HG02763 (cell line): ENCODE results near the gene MLXIP.

Experiments used
- ATAC-seq: cut with Tn5 transposase; IDR thresholded peaks from one replicate; pipeline ENCODE4 v1.9.1; 2021; ENCODE audit warnings: mild to moderate bottlenecking, moderate library complexity; ENCODE audit not compliant: unreplicated experiment

MLXIP gene

GRCh38 chr12:122124370-122124769 lies 45.8 kb downstream of the MLXIP start:
- ATAC-seq: no peak

GRCh38 chr12:122125452-122126341 lies 47.1 kb downstream of the MLXIP start:
- ATAC-seq: no peak

GRCh38 chr12:122126342-122126635 lies 47.7 kb downstream of the MLXIP start:
- no peak for ATAC-seq

GRCh38 chr12:122126713-122127597 lies 48.4 kb downstream of the MLXIP start:
- no peak for ATAC-seq

GRCh38 chr12:122127839-122128238 lies 49.3 kb downstream of the MLXIP start:
- ATAC-seq: no peak

- ATAC-seq: no peak
These were observed 49.9 kb downstream of the MLXIP start for GRCh38 chr12:122128481-122128880.

GRCh38 chr12:122129131-122129530 lies 50.6 kb downstream of the MLXIP start:
- no peak for ATAC-seq

GRCh38 chr12:122130150-122130549 lies 51.6 kb downstream of the MLXIP start:
- no peak for ATAC-seq

GRCh38 chr12:122133192-122133950 lies 54.8 kb downstream of the MLXIP start:
- ATAC-seq: no peak

- no peak for ATAC-seq
These were observed 57.0 kb downstream of the MLXIP start for GRCh38 chr12:122135437-122136031.

GRCh38 chr12:122137229-122137628 lies 58.7 kb downstream of the MLXIP start:
- no peak for ATAC-seq

GRCh38 chr12:122137681-122138080 lies 59.1 kb downstream of the MLXIP start:
- no peak for ATAC-seq

- ATAC-seq: no peak
These were observed 59.6 kb downstream of the MLXIP start for GRCh38 chr12:122138181-122138580.

GRCh38 chr12:122138616-122139015 lies 60.1 kb downstream of the MLXIP start:
- ATAC-seq: no peak

- no peak for ATAC-seq
These were observed 60.7 kb downstream of the MLXIP start for GRCh38 chr12:122139266-122139665.

GRCh38 chr12:122139941-122140340 lies 61.4 kb downstream of the MLXIP start:
- ATAC-seq: no peak

GRCh38 chr12:122140467-122141257 lies 62.1 kb downstream of the MLXIP start:
- no peak for ATAC-seq

GRCh38 chr12:122141911-122142725 lies 63.6 kb downstream of the MLXIP start:
- ATAC-seq: no peak

GRCh38 chr12:122142857-122143256 lies 64.3 kb downstream of the MLXIP start:
- ATAC-seq: no peak
